HL-60/S4 treated with retinoic acid at 250 ng/mL for 4 days and 3 days (cell line): ENCODE data around the gene MEG3.

Experiments
- in situ Hi-C: fragments of 300-500 bp; cut with MboI; formaldehyde crosslinking; loops from 2 replicates; pipeline ENCODE4 v1.7.0; 2022; ENCODE audit warnings: low sequenced_read_pairs

MEG3 gene

GRCh38 chr14:100825713-100826331, at the start of gene MEG3:
Gene MEG3, plus strand, starts transcription at chr14:100826118.
- in situ Hi-C loops: no loop called here

DNA sequence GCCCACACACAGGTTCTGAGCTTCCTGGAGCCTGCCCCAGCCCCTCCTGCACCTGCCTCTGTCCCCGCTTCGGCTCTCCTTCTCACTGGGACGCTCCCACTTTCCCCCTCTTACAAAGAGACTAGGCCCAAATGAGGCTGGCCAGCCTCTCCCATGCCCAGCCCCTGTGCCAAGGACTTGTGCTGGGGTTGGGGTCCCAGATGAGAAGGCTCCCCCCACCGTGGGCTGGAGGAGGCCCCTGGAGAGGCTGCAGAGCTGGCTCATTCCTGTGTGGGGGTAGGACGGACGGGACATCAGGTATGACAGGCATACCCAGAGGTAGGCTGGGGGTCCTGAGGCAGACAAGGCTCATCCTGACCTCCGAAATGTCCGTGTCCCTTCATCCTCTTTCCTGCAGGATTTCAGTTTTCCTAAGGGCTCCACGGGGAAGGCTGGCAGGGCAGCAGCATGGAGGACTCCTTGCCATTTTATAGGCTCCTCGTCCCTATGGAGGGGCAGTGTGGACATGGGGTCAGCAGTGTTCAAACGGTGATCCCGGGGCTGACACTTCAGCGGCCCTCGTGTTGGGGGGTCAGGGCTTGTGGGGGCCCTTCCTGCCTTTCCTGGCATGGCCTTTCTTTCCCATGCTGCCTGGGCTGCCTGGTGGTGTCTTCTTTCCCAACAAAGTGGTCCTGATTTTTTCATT, 49.1 kb upstream of the MEG3 start:
- in situ Hi-C loops: no loop called here

GRCh38 chr14:100777366-100777817, 48.5 kb upstream of the MEG3 start:
- in situ Hi-C loops: no loop called here

GRCh38 chr14:100777818-100778525, 47.9 kb upstream of the MEG3 start:
- in situ Hi-C loops: no loop called here

- in situ Hi-C loops: no loop called here
Measured at GRCh38 chr14:100778526-100778882, 47.4 kb upstream of the MEG3 start.

DNA sequence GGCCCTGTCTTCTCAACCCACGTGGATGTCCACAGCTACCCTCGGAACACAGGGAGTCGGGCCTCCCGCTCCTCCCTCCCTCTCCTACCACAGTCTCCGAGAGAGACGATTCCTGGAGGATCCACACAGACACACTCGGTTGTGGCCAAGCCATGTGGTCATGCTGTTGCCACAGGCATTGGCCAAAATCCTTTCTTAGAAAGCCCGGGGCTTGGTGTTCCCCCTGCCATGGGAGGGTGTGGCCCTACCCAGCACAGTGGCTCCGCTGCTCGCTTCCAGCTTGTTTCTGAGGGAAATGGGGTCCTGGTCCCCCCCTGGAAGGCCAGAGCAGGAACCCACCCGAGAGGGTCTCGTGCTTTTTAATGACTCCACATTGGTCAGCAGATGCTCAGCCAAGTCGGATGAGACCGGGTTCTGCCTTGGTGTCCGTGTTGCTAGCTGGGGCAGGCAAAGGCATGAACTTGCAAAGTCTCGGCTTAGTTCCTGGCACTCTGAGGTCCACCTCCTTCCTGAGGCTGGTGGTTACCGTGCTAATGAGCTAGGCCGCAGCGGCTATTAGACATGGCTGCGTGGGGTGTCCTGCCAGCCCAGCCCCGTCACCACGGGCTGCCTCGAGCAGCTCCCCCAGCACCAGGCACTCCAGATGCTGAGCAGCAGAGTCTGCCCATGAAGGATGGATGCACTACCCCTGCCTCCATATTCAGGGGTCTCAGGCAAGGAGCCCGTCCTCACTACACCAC, 46.8 kb upstream of the MEG3 start:
- in situ Hi-C loops: no loop called here

DNA sequence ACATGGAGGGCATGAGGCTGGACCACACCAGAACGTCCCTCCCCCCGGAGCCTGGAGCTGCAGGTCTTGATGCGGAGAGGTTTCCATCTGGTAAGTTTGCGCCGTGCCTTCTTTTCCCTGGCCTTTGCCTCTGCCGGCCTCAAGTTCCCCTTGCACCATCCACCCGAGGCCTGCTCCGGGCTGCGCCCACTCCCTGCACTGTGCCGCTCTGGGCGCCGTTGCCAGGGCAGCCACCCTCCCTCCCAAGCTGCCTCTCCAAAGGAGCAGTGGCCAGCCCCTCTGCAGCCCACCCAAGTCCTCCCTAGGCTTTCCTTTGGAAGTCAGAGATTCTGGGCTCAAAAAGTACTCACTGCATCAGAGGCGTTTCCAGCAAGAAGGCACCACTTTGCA, 46.2 kb upstream of the MEG3 start:
- in situ Hi-C loops: no loop called here

- in situ Hi-C loops: no loop called here
Measured at GRCh38 chr14:100780246-100780645, 45.7 kb upstream of the MEG3 start.

- in situ Hi-C loops: no loop called here
Measured at GRCh38 chr14:100780646-100781355, 45.1 kb upstream of the MEG3 start.

DNA sequence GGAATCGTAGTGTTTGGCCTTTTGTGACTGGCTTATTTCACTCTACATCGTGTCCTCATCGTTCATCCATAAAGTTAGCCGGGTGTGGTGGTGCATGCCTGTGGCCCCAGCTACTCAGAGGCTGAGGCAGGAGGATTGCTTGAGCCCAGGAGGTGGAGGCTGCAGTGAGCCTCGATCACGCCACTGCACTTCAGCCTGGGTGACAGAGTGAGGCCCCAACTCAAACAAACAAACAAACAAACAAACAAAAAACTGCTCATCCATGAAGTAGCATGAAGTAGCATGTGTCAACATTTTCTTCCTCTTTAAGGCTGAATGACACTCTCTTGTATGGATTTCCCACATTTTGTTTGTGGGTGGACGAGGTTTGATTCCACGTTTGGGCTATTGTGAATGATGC, 44.0 kb upstream of the MEG3 start:
- in situ Hi-C loops: no loop called here

- in situ Hi-C loops: no loop called here
Measured at GRCh38 chr14:100782516-100783320, 43.2 kb upstream of the MEG3 start.

GRCh38 chr14:100783630-100784370, 42.1 kb upstream of the MEG3 start:
- in situ Hi-C loops: no loop called here

DNA sequence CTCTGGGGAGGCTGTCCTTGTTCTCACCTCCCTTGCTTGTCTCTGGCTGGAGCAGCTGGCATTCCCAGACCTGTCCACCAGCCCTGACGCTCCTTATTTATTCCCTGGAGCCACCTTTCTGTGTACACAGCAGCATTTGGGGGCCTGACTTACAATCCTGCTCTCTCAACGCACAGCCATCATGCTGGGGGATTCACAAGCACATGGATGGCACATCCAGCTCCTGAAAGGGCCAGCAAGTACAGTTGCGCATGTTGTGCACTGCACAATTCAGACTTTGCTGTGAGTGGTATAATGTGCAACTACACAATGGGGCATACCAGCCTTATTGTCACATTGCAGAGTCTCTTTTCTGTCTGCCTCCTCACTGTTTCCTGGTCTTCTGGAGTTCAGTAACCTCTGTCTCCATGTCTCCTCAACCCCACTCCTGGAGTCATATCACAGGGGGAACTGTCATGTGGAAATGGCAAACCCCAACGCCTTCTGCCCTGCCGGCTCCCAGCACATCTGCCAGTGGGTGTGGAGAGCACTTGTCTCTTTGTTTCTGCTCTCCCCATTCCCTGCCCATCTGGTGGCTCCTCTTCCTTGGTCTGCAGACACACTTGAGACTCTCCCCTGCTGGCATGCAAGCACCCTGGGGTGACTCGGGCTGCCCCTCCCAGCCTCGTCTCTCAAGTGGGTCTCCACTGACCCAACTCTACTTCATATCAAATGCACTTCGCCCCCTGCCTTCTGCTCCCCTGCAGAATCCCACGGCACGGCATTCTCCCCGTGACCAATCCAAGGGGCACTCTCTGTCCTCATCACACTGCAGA, 41.2 kb upstream of the MEG3 start:
- in situ Hi-C loops: no loop called here

GRCh38 chr14:100785338-100785615, 40.6 kb upstream of the MEG3 start:
- in situ Hi-C loops: no loop called here

DNA sequence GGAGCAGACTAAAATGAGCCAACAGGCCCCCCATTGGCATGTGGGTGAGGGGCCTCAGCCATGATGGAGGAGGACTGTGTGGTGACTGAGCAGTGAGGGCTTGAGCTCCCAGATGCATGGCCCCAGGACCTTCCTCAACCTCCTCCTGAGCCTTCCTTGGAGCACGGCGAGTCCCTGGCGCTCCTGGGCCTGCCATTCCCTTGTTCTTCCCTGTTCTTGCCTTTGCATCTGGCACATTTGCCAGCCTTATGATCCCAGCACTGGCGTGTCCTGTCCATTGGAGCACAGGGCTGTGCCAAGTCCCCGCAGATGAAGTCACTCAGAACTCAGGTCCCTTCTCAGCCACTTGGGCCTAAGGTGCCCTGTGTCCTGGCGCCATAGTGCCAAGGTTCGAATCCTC, 40.3 kb upstream of the MEG3 start:
- in situ Hi-C loops: no loop called here

DNA sequence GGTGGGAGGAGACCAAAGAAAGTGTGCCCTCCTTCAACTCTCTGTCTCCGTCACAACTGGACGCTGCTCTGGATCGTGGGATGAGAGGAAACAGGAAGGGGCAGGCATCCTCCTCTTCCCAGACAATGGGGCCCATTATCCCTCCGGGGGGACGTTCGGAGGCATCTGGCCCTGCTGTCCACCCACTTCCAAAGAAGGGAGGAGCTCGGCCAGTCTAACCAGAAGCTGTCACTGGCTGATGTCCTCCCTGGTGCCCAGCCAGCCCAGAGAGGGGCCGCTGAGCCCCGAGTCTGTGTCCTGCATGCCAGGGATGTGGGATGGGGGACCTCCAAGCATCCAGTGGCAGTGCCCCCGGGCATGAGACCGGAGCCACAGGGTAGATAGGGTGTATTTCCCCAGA, 39.8 kb upstream of the MEG3 start:
- in situ Hi-C loops: no loop called here

DNA sequence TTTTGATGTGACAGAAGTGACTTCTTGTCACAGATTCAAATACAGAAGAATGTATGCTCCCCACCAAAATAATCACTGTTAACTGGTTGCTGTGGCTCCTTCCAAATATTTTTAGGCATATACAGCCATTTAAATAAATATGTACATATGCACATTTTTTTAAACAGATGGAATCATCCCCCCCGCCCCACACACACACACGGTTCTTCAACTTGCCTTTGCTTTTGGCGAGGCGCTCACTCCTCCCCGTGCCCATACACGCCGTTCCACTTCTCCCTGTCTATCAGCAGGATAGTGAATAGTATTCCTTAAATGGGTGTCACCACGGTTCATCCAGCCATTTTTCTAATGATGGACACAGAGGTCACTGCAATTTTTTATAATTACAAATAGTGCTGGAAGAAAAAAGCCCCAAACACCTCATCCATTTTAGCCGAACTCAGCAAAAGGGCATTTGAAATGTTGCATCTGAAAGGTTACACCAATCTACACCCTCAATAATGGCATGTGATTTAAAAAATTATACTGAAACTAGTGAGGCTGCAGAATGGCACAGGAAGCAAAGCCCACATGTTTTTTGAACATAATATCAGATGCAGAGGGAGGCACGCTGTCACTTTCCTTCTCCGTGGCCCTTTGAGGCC, 39.2 kb upstream of the MEG3 start:
- in situ Hi-C loops: no loop called here

DNA sequence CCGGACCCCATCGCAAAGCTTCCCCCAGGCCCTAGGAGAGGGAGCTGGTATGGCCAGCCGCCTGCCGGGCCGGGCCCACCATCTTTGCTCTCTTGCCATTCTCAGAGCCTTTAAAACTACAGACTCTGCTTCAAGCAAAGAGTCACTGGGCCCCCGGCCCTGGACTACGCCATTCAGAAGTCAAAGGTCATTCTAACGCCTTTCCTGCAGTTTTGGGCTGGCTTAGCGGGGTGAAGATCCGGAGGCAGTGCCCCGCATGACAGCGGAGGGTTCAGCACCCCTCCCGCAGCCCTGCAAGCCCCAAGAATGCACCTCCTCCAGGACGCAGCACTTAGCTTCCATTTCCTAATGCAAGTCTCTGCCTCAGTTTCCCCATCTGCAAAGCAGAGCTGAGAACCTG, 38.3 kb upstream of the MEG3 start:
- in situ Hi-C loops: no loop called here
